T-helper 1 cell (primary cell): ENCODE data around the gene SOX8.

Experiments used
- DNase-seq, 5 donors: peaks; one replicate each; pipeline ENCODE4 v3.0.0-alpha.2; 2012 to 2020

The SOX8 gene

GRCh38 chr16:988471-989353, 7.1 kb downstream of the SOX8 start:
- DNase-seq = no peak

DNA sequence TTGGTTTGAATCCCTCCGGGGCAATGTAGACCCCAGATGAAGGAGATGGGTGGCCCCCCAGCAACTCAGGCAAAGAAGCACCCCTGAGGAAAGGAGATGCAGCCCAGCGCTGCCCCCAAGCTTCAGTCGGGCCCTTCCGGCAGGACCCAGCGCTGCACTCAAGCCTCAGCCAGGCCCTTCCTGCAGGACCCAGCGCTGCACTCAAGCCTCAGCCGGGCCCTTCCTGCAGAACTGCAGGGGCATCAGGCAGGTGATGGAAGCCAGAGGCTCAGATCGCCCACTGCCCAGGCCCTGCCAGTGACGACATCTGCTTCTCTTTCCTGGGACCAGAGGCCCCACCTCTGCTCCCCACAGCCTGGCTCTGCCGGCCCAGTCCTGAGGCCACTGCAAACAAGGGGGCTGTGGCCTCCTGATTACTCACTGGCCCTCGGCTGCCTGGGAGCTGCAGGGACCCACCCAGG, 7.8 kb downstream of the SOX8 start:
- no peak for DNase-seq

GRCh38 chr16:990516-991291, 9.1 kb downstream of the SOX8 start:
- DNase-seq = no peak

GRCh38 chr16:991345-991744, 9.8 kb downstream of the SOX8 start:
- DNase-seq = no peak

GRCh38 chr16:991773-992172, 10.2 kb downstream of the SOX8 start:
- no peak for DNase-seq

- no peak for DNase-seq
Measured at GRCh38 chr16:993731-994130, 12.2 kb downstream of the SOX8 start.

DNA sequence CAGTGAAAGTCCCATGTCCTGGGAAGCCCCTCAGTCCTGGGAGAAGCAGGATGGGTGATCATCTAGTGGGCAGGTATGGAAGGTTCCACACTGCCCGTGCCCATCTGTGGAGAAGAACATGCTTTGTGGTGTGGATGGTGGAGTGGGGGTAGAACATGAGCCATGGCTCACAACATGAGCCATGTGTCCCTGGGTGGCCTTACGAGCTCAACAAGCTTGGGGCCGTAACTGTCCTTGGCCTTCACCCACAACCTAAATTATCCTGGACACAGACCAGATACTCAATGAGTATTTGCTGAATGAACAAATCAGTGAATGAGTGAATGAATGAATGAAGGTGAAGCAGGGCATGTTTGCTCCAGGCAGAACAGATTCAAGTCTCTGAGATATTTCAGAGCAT, 13.5 kb downstream of the SOX8 start:
- DNase-seq = no peak

DNA sequence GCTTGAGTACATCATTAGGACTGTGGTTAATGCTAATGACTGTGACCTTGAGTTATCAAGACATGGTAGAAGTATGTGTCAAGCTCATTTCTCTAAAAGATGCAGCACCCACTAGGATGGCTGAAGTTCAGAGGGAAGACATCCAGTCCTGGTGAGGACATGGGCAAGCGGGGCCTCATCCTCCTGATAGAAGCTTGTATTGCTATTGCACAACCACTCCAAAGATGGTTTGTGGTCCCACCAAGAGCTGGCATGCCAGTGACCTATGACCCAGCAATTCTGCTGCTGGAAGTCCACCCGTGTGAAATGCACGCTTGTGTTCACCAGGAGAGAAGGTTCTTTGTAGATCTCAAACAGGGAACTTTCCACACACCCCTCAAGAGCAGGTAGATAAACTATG, 14.2 kb downstream of the SOX8 start:
- DNase-seq = no peak

GRCh38 chr16:996681-997080, 15.1 kb downstream of the SOX8 start:
- DNase-seq = peak in 1 of 5 donors; percentile 26

DNA sequence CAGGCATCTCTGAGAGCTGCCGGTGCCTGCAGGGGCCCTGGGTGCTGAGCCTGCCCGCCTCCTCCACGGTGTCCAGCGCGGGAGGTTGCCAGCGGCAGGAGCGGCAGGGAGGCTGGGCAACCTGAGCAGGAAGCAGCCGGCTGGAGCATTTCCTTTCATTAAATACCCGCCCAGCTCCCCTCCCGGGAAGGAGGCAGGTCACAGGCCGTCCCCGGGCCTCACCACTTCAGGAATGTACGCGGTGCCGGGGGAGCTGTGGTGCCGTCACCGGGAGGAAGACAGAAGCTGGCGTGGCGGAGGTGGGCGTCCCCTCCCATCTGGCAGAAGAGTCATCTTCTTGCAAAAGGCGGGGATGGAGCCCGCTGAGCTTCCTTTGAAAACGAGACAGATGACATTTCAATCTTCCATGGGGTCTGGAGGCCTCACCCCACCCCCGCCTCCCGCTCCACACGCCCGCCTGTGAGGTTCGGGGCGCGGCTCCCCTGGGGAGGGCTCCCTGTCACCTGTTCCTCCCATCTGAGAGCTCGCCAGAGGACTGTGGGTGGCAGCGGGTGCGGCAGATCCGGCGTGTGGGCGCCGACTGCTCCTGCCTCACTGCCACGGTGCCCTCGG, 16.0 kb downstream of the SOX8 start:
- peak in 4 of 5 donors; percentile 20 to 50 (median 46) for DNase-seq

DNA sequence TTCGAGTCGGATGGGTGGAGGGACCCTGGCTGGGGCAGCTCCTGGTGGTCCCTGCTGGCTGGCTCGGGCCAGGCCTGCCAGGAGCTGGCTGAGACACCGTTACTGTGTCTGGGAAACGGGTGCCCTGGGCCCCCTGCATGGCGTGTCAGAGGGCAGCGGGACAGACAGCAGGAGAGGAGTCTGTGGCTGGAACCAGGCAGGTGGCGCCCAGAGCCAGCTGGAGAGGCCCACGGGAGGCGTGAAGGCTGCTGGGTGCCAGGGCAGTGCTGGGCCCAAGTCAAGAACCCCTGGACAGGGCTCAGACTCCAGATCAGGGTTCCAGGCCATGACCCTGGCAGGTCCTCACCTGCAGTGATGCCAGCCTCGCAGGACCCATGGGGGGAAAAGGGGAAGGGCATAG, 16.6 kb downstream of the SOX8 start:
- no peak for DNase-seq

DNA sequence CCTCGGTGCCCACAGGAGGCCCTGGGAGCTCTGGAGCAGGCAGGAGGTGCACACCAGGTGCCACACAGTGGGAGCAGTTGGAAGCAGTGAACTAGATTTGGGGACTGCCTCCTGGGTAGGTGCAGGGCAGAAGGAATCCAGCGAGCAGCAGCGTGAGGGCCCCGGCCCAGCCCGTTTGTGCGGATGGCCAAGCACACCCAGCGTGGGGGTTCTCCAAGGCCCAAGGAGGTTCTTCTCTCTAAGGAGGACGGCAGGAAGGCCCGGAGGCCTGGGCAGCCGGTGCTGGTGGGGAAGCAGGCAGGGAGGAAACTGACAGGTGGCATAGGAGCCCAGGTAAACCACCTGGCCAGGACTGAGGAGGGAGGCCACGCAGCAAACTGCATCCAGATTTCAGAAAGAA, 17.0 kb downstream of the SOX8 start:
- DNase-seq = no peak

GRCh38 chr16:999677-1000076, 18.1 kb downstream of the SOX8 start:
- DNase-seq = no peak

GRCh38 chr16:1000608-1001007, 19.0 kb downstream of the SOX8 start:
- no peak for DNase-seq

DNA sequence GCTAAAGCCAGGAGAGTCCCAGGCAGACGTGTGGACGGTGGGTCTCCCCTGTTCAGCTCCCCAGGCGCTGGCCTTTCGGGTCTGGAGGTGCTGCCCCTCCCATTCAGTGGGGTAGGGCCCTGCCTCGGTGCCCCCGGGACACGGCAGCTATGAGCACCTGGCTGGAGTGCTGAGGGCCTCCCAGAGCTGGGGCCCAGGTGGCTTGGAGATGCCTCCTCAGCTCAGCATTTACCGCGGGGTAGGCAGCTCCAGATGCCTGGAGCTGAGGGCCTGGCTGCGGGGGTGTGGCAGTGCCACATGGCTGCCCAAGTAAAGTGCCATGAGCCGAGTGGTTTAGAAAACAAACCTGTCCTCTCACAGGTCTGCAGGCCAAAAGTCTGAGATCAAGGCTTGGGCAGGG, 19.5 kb downstream of the SOX8 start:
- no peak for DNase-seq

DNA sequence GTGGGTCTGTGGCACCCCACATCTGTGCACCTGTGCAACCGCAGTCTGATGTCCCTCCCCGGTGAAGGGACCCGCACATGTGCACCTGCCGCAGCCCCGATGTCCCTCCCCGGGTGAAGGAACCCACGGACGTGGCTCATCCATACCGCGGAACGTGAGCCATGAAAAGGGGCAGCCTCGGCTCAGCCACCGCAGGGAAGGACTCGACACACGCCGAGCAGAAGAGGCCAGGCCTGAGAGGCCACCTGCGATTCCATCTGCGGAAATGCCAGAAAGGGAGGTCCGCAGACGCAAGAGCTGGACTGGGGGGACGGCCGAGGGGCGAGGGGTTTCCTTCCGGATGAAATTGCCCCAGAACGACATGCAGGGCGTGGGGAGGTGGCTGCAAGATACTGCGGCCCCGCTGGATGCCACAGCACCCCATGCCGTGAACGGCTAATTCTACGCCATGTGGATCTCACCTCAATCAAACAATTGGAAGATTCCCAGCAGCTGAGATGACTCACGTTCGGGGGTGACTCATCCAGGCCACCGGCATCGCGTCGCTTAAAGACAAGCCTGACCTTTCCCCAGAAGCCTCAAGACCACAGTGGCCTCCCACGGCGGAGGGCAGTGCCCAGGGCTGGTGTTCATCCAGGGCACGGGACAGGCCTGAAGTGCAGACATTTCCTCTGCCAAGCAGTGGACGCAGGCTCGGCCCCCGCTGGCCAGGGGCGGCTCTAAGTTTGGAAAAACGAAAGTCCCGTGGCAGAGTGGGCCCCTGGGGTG, 21.0 kb downstream of the SOX8 start:
- DNase-seq = peak in 2 of 5 donors; percentile 16 to 29

DNA sequence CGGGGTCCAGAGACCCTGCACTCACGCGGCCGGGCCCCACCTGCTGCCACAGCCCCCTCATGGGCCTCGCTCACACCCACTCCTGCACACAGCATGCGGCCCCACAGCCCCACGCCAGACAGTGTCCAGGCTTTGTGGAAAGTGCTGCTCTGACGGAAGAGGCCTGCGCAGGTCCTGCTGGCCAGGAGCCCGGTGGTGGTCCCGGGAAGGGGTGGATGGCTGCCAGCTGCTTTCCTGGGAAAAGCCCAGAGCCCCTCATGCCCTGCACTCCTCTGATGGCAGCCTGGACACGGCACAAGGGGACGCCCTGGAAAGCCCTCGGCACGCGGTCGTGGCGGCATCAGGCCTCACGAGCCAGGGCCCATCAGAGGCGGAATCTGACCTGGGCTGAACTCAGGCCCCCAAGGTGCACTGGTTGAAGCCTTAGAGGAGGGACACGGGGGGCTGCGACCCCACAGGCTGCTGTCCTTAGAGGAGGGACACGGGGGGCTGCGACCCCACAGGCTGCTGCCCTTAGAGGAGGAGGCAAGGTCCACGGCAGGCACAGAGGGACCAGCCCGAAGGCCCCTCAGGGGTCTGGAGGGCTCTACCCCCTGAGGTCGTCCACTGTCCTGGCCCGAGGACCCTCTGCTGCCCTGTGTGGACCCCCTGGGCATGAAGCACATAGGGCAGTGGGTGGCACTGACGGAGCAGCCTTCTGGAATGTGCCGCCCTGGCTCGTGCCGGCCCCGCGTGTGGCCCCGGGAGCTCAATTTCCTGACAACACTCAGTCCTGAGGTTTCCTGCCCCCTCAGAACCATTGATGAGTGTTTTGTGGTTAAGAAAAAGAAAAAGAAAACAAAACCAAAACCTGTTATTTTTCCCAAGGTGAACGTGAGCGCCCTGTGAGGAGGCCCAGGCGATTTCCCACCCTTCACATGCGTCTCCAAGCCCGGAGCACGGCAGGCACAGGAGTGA, 22.1 kb downstream of the SOX8 start:
- peak in 2 of 5 donors; percentile 22 to 52 for DNase-seq

- no peak for DNase-seq
Measured at GRCh38 chr16:1005286-1005685, 23.7 kb downstream of the SOX8 start.

GRCh38 chr16:1006781-1007180, 25.2 kb downstream of the SOX8 start:
- DNase-seq = no peak

DNA sequence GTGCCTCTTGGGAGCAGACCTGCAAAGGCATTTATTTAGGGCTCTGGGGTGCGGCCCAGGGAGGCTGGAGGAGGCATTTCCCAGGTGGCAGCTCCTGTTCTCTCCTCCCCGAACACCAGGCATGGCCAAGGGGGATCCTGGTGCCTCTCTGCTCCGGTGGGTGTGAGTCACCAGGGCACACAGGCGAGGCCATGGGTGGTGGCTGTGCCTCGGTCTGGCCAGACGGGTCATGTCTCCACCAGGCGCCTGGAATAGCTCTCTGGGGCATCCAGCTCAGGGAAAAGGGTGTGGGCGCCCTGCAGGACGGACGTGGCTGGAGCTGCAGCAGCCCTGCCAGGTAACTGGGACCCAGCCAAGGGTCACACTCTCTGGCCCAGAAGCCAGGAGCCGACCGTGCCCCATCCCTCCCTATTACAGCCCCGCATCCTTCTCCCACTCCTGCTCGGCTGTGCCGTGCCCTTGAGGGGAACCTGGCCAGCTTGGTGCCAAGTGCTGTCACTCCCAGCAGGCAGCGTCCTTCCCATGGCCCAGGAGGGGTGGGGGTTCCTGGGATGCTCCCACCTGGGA, 25.8 kb downstream of the SOX8 start:
- DNase-seq = no peak

GRCh38 chr16:1008085-1008484, 26.5 kb downstream of the SOX8 start:
- no peak for DNase-seq
